Osteoblast (primary cell): ENCODE data around the gene TRIP6. TPM values are rescaled to one million over a fixed set of nuclear protein-coding genes. Genes with fewer than 3 reads are reported as not detected.
"Not testable (repeated sequence)": the region's sequence is repeated elsewhere in the genome, so short reads cannot be mapped to it uniquely, and the experiment has no call there.

ENCODE experiments used
- DNase-seq: peaks from one replicate; pipeline ENCODE4 v3.0.0; 2011; ENCODE audit warnings: low spot score, mixed read lengths; ENCODE audit not compliant: insufficient read length; ENCODE audit errors: missing footprints
- H2AFZ ChIP-seq: 2 replicates; pipeline ENCODE4 v1.6.0; 2011; ENCODE audit warnings: mild to moderate bottlenecking, low read length
- H3K27ac ChIP-seq: 2 replicates; pipeline ENCODE4 v1.5.1; 2011; ENCODE audit warnings: mild to moderate bottlenecking, low read depth, low read length, moderate library complexity
- H3K27me3 ChIP-seq: 2 replicates; pipeline ENCODE4 v1.6.0; 2012; ENCODE audit warnings: mild to moderate bottlenecking, control low read depth, inconsistent platforms, low read length, moderate library complexity; ENCODE audit not compliant: insufficient read depth
- H3K36me3 ChIP-seq: 2 replicates; pipeline ENCODE4 v1.5.1; 2011; ENCODE audit warnings: mild to moderate bottlenecking, low read length, control low read depth, moderate library complexity; ENCODE audit not compliant: insufficient read depth
- H3K4me1 ChIP-seq: 2 replicates; pipeline ENCODE4 v1.5.1; 2011; ENCODE audit warnings: mild to moderate bottlenecking, low read length, control low read depth, moderate library complexity; ENCODE audit not compliant: insufficient read depth
- H3K4me2 ChIP-seq: 2 replicates; pipeline ENCODE4 v1.6.0; 2011; ENCODE audit warnings: mild to moderate bottlenecking, low read length; ENCODE audit not compliant: insufficient read depth
- H3K4me3 ChIP-seq: fragments of 200-600 bp; sonication (generic); 3 replicates; pipeline ENCODE4 v1.5.1; 2012; ENCODE audit warnings: mild to moderate bottlenecking, low read length, inconsistent platforms; ENCODE audit not compliant: insufficient read depth
- H3K79me2 ChIP-seq: 2 replicates; pipeline ENCODE4 v1.6.0; 2012; ENCODE audit warnings: mild to moderate bottlenecking, low read length, control low read depth, inconsistent platforms; ENCODE audit not compliant: insufficient read depth
- H3K9me3 ChIP-seq: 2 replicates; pipeline ENCODE4 v1.5.1; 2011; ENCODE audit warnings: low read depth, low read length, control low read depth
- H4K20me1 ChIP-seq: 2 replicates; pipeline ENCODE4 v1.6.0; 2012; ENCODE audit warnings: mild to moderate bottlenecking, low read length, control low read depth; ENCODE audit not compliant: insufficient read depth
- total RNA-seq: library from RNA; depleted of rRNA; stranded (reverse); fragments of >200 nt; gene quantifications from 2 replicates; pipeline ENCODE4 v1.2.3, GENCODE V29; 2012
- TF ChIP-seq, protein P1 (sequence below): IDR thresholded peaks from 2 replicates; pipeline ENCODE4 v1.5.1; 2011; ENCODE audit warnings: mild to moderate bottlenecking, low read depth, low read length, moderate library complexity; ENCODE audit errors: extremely low read depth

The TRIP6 gene
- total RNA-seq, 1 donor: 115 TPM

DNA sequence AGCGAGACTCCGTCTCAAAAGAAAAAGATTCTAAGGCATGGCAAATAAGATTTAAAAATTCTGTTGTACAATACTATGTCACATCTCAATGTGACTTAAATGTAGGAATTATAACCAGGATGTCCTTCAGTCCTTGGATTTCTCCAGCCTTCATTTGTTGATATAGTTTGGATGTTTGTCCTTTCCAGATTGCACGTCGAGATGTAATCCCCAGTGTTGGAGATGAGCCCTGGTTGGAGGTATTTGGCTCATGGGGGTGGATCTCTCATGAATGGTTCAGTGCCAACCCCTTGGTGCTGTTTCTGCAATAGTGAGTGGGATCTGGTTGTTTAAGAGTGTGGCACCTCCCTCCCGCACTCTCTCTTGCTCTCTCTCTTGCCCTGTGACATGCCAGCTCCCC lies 41.3 kb downstream of the TRIP6 start:
- H3K27me3 ChIP-seq: peaks cover 3% of the 10 kb centered on the region
- H3K4me2 ChIP-seq: no peak overlapping the region
- no peaks in the 10 kb centered on the region for H3K79me2 ChIP-seq
- H3K4me3 ChIP-seq: no peak overlapping the region
- H3K27ac ChIP-seq: no peak overlapping the region
- H4K20me1 ChIP-seq: no peaks in the 10 kb centered on the region
- no peaks in the 10 kb centered on the region for H3K4me1 ChIP-seq
- no peak overlapping the region for H2AFZ ChIP-seq
- H3K36me3 ChIP-seq: no peaks in the 10 kb centered on the region
- H3K9me3 ChIP-seq: peaks cover 2% of the 10 kb centered on the region
- TF ChIP-seq, protein P1, sequence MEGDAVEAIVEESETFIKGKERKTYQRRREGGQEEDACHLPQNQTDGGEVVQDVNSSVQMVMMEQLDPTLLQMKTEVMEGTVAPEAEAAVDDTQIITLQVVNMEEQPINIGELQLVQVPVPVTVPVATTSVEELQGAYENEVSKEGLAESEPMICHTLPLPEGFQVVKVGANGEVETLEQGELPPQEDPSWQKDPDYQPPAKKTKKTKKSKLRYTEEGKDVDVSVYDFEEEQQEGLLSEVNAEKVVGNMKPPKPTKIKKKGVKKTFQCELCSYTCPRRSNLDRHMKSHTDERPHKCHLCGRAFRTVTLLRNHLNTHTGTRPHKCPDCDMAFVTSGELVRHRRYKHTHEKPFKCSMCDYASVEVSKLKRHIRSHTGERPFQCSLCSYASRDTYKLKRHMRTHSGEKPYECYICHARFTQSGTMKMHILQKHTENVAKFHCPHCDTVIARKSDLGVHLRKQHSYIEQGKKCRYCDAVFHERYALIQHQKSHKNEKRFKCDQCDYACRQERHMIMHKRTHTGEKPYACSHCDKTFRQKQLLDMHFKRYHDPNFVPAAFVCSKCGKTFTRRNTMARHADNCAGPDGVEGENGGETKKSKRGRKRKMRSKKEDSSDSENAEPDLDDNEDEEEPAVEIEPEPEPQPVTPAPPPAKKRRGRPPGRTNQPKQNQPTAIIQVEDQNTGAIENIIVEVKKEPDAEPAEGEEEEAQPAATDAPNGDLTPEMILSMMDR: no peak
- DNase-seq: no peak

DNA sequence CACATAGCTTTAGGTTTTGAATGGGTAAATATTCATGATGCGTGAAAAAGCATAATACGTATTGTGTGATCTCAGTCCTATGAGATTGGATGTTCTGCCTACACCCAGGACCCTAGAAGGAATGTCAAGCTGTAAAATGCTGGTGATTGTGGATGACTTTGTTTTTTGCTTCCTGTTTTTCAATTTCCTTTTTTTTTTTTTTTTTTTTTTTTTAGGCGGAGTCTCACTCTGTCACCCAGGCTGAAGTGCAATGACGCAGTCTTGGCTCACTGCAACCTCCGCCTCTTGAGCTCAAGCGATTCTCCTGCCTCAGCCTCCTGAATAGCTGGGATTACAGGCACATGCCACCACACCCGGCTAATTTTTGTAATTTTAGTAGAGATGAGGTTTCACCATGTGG lies 43.3 kb downstream of the TRIP6 start:
- H4K20me1 ChIP-seq, DNase-seq, H3K9me3 ChIP-seq: not testable (repeated sequence)

DNA sequence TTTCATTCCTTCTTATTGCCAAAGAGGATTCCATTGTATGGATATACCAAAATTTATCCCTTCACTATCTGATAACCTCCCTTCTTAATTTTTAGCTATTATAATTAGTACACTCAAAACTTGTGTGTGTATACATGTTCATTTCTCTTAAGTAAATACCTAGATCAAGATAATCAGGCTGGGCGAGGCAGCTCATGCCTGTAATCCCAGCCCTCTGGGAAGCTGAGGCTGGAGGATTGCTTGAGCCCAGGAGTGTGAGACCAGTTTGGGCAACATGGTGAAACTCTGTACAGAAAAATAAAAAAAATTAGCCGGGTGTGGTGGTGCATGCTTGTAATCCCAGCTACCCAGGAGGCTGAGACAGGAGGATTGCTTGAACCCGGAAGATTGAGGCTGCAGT lies 44.3 kb downstream of the TRIP6 start:
- Histone ChIP-seq H3K4me2 (no peak overlapping the region), H4K20me1 (no peaks in the 10 kb centered on the region), H3K4me3 (no peak overlapping the region), H3K27me3 (peaks cover 3% of the 10 kb centered on the region), H3K9me3 (no peaks in the 10 kb centered on the region), H3K27ac (no peak overlapping the region), H2AFZ (no peak overlapping the region), H3K4me1 (no peaks in the 10 kb centered on the region), H3K79me2 (no peaks in the 10 kb centered on the region), H3K36me3 (no peaks in the 10 kb centered on the region)
- no peak for DNase-seq
- TF ChIP-seq, protein P1: no peak

More for the DNA sequence above, 43.3 kb downstream of the TRIP6 start:
- not testable (repeated sequence) for H3K79me2 ChIP-seq, H3K4me2 ChIP-seq, H3K4me1 ChIP-seq, H3K27me3 ChIP-seq, H3K4me3 ChIP-seq, H3K27ac ChIP-seq, H2AFZ ChIP-seq, H3K36me3 ChIP-seq

DNA sequence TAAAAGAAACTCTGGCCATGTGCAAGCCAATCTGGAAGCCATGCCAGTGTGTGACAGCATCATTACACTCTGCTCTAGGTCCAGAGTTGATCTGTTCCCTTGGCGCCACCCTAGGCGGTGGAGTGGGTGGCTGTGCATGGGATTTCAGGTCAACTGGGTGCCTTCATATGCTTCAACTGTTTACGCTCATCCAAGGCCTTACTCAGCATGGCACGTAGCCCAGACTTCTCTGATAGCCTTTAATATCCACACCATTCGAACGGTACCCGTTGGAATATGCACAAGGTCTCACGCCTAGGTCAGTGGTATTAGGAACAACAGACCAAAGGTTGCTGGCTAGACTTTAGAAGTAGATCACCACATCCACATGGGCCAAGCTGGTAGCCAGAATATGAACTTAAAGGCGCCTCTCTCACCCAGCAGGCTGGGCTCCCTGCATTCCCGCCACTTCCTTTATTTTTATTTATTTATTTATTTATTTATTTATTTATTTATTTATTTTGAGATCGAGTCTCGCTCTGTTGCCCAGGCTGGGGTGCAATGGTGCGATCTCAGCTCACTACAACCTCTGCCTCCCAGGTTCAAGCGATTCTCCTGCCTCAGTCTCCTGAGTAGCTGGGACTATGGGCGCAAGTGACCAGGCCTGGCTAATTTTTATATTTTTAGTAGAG lies 47.2 kb downstream of the TRIP6 start:
- H3K27me3 ChIP-seq: peaks cover 3% of the 10 kb centered on the region
- TF ChIP-seq, protein P1: no peak

More for the DNA sequence above, 47.2 kb downstream of the TRIP6 start:
- H3K4me3 ChIP-seq: no peak overlapping the region
- no peak overlapping the region for H2AFZ ChIP-seq
- H3K4me2 ChIP-seq: no peak overlapping the region
- H4K20me1 ChIP-seq: no peaks in the 10 kb centered on the region
- no peak overlapping the region for H3K27ac ChIP-seq
- H3K9me3 ChIP-seq: no peaks in the 10 kb centered on the region
- no peaks in the 10 kb centered on the region for H3K4me1 ChIP-seq
- no peaks in the 10 kb centered on the region for H3K79me2 ChIP-seq
- H3K36me3 ChIP-seq: no peaks in the 10 kb centered on the region
- DNase-seq: no peak
